Left forelimb (tissue), 1 donor: ENCODE measurements around the gene AQP12B.

Experiments
- DNase-seq: peaks from one replicate; pipeline ENCODE4 v3.0.0-alpha.2; 2018; ENCODE audit warnings: low spot score

AQP12B gene

DNA sequence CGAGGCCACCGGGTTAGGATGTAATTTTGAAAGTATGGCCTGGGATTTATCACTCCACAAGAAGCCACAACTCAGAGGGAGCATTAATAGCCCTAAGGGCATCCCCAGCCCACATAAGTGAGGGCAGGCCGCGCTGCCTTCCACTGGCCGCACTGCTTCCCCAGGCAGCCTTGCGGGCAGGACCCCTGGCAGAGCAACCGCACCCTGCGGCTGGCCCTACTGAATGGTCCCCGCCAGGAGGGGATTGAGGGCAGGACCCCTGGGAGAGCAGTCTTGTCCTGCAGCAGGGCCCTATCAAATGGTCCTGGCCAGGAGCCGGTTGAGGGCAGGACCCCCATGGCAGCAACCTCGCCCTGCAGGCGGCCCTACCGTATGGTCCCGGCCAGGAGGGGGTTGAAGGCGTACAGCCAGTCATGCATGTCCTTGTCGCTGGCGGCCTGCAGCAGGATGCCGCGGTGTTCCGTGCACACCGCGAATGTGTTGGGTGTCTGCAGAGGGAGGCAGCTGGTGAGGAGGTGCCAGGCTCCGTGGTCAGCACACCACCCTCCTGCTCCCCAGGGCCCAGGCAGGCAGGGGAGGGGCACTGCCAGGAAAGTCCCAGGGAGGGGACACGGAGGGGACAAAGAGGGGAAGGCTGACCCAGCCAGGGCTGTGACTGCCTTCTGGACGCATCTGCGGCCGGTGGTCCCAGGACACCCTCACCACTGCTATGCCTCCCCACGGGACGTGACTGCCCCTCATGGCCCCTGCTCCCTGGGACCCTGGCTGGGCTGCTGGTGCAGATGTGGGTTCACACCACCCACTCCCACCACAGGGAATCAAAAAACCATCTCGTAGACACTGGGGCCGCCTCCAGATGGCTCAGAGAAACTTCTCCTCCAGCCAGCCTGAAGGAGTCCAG lies 35.2 kb upstream of the AQP12B start:
- no peak for DNase-seq

DNA sequence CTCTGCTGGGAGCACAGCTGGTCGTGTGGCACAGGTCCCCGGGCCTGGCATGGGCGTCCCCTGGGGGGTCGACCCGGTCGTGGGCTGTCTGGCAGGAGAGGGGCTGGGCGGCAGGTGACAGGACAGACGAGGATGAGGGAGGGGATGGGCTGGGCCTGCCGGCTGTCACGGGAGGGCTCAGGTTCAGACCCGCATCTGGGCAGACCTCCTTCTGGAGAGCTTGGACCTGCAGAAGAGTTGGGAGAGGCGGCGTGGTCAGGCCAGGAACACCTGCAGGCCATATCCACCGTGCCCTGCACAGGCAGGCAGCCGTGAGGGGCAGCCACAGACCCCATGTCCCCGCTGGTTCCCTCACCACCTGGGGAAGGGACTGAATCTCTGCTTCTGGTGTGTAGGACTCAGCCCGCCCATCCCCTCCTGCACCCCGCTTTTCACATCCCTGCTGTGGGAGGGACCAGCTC lies 34.5 kb upstream of the AQP12B start:
- no peak for DNase-seq

DNA sequence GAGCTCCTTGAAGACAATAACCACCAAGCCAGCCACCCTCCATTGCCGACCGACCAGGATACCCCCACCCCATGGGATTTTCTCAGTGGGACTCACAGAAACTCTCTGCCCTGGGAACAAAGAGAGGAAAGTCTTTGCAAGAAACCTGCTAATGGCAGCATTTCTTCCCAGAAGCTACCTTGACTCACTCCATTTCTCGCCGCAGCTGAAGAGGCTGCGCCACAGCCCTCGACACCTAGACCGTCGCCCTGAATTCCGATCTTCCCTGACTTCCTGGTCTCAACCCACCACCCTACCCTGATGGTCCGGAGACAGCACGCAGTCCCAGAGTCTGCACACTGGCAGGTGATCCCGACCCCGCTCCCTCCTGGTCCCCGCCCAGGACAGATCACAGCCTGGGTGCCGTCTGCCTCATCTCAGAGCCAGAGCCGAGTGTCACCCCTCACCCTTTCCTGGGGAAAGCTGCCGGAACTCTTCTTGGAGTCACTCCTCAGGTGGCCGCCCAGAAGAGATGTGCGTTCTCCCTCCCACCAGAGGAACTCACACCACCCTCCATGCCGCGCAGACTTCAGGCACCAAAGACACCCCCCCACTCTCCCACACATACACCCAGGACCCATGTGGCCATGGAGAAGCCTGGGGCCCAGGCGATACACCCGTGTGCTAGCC lies 33.6 kb upstream of the AQP12B start:
- DNase-seq: no peak

DNA sequence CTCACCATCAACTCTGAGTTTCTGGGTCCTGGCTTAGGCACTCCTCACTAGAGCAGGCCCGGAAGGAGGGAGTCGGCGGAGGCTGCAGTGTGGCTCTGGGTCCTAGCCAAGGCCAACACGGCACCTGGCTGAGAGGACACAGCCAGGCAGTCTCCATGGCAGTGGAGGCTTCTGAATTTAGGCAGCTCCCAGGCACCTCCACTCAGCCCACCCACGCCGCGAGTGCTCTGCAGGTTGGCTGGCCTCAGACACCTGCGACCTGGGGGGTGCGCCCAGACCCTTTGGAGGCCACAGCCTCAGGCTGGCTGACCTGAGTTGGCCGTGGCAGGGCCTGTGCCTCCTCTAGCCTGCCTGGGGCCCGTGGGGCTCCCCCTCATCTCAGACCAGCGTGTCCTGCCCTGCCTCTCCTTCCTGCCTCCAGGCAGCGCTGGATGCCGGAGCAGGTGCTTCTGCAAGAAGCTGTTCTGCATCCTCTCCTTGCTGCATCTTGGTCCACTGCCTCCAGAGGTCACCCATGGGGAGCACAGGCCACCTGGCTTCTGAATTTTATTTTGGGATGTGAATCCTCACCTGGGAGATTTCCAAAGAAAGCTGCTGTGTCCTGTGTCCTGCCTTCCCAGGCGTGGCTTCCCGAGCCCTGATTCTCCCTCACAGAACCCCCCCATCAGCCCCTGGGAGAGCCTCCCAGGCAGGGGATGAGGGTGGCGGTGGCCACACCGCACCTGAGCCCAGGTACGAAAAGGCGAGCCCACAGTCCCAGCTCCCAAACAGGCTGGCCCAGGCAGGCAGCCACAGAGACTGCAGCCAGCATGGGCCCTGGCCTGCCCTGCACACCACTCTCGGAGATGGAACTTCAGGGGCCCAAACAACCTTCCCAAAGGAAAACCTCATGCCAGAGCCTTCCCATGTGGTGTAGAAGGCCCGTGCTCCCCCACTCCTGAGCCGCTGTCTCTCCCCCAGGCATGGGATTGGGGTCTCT lies 32.4 kb upstream of the AQP12B start:
- DNase-seq: no peak

DNA sequence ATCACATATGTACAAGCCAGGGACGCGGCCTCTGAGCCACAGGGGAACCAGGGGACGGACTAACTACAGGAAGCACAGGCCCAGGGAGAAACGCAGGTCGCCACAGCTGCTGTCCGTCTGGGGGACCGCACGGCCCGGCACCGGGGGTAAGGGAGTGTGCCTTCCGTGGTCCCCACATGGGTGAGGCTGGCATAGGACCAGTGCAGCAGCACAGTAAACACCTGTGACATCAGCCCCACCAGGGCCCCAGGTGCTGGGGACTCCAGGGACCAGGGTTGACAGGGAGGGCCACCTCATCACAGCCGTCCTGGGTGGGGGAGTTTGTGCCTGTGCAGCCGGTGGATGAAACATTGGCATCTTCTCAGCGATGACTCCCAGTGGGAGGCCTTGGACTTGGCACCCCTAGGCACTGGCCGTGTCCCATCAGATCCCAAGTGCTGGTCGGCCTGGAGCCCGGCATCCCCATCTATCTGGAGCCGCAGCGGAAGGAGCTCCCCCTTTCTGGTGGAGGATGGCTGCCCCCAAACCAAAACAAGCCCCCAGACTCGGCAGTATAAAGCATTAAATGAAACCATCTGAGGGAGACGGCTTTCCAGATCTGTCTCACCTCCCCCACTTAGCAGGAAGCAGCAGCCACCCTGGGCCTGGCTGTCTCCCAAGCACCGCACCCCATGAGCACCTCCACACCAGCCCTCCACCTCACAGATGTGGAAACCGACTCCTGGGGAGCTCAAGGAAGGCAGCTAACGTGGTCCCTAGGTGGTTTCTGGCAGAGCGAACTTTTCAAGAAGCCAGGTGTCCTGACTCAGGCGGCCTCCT lies 31.5 kb upstream of the AQP12B start:
- no peak for DNase-seq

DNA sequence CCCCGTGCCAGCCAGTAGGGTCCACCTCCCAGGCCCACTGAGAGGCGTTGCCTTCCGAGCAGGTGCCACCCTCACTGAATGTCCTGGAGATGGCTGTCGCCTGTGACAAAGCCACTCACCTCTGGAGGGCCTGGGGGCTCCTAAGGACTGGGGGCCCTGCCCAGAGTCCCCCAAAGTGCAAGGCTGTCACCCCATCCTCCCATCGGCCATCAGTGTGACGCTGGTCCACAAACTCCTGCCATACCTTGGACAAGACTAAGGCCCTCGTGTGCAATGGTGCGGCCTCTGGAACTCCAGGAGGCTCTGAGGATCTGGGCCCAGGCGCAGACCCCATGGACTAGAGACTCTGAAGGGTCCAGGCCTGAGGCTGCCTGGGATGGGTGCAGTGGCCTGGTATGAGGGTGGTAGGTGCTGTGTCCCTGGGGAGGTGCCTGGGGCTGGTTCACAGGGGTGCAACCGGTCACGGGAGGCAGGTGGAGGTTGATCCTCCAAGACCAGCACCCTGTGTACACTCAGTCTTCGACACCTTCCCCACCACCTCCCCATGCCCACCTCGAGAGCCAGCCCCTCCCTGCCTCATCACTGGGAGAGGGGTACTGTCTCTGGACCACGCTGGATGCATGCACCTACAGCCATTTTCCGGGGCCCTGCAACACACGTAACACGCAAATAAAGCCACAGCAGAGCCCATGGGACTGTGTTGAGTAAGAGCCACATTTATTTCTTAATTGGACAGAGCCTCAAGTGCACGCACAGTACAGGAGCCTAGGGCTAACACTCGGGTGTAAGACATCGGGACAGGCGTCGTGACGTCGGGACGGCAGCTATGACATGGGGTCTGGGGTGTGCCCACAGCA lies 30.6 kb upstream of the AQP12B start:
- DNase-seq: no peak

DNA sequence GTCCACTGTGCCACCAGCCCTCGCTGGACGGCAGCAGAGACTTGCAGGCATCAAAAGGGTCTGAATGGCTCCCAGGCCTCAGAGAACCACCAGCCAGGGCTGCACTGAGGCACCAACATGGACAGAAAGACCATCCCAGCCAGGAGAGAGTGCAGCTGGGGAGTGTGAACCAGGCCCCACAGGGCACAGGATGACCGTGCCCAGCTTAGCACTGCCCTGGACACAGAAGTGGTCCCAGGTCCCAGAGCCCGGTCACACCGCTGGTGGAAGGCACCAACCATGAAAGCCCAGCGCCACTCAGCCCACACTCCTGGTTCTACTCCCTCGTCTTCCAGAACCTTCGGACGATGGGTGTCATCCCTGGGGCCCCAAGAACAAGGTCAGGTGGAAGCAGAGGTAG lies 29.4 kb upstream of the AQP12B start:
- DNase-seq: no peak

DNA sequence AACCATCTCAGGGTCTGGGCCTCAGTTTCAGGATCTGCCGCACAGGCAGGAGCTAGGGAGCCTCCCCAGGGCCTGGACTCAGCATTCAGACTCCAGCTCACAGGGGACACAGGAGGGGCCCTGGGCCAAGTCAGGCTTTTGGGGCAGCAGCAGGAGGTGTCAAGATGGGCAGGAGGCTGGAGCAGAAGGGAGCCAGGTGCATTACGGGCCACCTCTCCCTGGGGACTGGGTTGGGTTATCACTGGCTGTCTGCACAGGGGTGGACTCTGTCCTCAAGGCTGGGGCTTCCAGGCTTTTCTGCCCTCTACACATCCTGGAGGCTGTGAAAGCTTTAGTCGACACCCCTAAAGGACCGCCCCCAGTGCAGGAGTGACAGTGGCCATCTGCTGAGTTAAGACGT lies 29.0 kb upstream of the AQP12B start:
- no peak for DNase-seq

DNA sequence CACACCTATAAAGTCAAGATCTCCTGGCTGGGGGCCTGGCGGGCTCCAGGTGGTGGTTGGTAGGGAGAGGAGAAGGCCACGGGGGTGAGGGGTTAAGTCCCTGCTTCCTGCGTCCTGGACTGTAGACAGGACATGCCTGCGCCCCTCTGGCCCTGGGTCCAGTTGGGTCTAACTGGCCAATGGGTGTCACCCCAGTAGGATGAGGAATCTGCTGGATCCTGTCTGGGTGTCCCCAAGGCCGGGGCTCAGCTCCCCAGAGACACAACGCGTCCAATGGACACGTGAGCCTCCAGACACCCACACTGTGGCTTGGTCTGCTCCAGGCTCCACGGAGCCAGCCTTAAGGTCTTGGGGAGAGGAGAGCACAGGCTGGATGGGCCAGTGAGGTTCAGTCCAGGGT lies 28.6 kb upstream of the AQP12B start:
- DNase-seq: no peak

DNA sequence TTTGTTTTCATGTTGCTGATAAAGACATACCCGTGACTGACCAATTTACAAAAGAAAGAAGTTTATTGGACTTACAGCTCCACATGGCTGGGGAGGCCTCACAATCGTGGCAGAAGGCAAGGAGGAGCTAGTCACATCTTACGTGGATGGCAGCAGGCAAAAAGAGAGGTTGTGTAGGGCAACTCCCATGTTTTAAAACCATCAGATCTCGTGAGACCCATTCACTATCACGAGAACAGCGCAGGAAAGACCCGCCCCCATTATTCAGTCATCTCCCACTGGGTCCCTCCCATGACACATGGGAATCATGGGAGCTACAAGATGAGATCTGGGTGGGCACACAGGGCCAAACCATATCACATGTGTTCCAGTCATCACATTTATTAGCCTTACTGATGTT lies 25.8 kb upstream of the AQP12B start:
- no peak for DNase-seq

DNA sequence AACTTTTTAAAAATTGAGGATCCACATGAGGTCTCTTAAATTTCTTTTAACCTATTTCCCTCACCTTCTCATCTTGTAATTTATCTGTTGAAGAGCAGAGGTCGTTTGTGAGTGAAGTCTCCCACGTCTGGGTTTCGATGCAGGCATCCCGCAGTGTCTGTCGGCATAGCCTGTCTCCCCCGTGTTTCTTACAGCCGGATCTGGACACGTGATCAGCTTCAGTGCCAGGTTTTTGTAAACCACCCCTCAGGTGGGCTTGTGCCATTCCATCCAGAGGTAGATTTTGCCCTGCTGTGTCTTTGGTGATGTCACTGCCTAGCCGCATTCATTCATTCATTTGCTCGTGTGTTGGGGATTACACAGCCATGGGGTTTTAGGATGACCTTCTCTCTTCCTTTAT lies 25.1 kb upstream of the AQP12B start:
- no peak for DNase-seq

DNA sequence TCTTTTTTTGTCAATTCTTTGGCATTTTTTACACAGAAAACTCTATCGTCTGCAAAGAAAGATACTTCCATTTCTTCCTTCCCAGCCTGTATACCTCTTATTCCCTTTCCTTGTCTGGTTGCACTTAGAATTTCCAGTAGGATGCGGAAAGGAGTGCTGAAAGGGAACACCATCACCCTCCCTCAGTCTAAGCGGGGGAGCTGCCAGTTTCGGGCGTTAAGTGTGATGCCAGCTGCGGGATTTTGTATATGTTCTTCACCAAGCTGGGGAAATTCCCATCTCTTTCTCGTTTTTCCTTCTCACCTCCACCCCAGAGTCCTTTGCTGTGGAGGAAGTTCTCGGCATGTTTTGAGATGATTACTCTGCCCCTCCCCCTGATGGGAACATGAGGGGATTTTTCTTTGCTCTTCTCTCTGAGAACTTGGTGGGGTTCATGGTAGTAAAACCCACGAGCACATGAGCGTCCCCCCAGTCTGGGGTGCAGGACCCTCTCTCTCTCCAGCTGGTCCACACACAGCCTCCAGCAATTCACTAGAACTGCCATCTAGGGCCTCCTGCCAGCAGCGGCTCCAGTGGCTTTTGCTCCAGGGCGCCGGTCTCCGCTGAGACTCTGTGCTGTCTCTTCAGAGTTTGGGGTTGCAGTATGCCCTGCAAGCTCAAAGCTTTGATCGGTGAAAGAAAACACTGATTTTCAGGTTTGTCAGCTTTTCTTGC lies 24.5 kb upstream of the AQP12B start:
- DNase-seq: no peak

DNA sequence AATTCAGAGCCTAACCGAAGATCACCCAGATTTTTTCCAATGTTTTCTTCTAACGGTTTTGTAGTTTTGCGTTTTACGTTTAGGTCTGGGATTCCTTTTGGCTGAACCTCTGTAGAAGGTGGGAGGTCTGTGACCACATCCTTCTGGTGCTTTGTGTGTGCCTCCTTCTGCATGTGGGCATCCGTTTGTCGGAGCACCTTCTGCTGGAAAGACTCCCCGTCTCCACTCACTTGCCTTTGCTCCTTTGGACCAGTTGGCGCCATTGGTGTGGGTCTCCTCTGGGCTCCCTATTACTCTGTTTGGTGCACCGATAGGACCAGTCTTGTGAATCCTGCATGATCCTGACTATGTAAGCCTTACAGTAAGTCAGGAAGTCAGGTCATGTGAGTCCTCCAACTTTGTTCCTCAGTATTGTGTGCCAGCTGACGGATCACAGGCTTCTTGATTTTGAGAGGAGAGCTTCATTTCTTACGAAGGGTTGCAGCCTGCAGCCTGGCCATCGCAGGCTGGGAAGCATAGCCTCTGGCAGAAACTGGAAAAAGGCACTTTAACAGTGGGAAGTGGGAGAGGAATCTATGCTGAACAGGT lies 22.6 kb upstream of the AQP12B start:
- no peak for DNase-seq

DNA sequence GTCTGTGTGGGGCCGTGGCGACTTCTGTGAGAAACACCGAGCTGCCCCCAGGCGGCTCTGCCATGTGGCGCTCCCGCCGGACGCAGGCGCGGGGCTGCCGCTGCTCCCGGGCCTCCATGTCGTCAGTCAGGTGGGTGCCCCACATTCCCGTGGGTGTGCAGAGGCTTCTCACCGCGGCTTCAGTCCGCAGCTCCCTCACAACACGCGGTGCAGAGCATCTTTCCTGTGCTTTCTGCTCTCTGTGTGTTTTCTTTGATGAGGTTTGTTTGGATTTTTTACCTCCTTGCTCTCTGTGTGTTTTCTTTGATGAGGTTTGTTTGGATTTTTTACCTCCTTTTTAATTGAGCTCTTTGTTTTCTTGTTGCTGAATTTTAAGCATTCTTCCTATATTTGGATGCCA lies 22.0 kb upstream of the AQP12B start:
- DNase-seq: no peak

DNA sequence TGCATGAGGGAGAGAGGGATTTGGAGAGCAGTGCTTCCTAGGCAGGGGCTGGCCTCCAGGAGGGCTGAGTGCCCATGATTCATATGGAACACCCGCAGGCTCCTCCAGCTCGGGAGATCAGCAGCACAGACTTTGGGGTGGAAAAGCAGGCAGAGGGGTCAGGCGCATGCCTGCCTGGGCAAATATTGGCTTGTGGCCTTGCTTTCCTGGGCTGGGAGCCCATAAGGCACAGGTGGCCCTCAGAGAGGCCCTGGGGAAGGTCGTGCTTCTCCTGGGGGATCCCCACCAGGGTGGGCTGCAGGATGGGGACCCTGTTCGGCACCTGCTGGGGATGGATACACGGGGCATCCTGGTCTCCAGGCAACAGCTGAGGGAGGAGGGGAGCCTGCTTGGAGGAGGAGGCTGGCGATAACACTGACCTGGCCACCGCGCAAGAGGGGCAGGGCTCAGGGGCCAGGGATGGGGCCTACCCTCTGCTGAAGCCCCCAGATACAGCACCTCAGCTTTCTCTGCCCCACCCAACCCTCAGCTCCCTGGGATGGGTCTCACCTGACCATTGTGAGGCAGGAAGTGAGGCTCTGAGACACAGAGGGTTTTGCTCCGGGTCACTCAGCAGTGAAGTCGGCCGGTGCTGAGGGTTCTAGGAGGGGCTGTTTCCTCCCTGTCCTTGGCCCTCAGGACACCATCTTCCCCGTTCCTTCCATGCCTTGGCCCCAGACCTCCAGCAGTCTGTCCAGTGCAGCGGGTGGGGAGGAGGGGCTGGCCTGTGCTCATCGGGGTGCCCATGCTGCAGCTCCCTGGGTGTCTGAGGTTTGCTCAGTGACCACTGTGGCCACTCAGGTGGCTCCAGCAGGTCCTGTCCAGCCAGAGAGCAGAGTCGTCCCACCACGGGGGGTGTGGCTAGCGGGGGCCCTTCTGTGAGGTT lies 21.0 kb upstream of the AQP12B start:
- no peak for DNase-seq

DNA sequence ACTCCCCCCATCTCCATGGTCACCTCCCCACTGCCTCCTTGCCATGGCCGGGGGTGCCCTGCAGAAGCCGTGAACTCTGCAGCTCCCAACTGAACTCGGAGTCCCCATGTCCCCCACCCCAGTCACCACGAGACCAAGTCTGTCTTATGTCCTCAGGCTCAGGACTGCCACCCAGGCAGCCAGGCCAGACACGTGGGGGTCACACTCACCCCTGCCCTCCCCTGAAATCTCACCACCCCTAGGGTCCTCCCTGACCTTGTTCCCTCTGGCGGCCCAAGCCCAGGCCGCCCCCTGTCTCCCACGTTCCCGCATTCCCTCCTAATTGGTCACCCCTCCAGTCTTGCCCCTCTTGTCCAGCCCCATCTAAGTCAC lies 19.9 kb upstream of the AQP12B start:
- DNase-seq: no peak

DNA sequence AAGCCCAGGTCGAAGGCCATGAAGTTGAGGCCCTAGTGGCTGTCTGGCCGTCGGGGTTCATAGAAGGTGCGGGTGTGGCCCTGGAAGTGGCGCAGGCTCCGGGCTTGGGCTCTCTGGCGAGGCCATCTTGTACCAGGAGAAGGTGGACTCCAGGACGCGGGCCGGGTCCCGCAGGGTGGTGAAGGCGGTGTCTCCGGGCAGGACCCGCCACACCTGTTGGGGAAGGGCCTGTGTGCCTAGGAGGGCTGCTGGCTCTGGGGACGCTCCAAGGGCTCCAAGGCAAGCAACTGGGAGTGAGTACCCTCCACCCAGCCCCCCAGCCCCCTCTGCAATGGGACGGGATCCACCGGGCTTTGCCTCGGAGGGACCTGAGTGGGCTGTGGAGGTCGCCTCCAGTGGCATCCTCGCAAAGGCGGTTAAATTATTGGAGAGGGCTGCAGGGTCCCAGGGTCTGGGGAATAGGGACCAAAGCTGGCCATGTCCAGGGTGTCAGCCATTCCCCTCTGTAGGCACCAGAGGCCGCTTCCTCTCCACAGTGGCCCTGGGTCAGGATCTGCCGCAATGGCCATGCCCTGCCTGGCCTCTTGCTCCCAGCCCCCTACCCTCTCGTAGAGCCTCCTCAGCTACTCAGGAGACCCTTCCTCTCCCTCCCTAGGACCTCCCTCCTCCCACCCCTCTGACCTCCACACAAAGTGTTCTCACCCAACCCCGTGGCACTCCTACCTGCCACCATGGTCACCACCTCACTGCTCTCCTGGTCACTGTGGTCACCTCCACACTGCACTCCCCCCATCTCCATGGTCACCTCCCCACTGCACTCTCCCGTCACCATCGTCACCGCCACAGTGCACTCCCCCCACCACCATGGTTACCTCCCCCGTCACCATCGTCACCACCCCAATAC lies 19.3 kb upstream of the AQP12B start:
- DNase-seq: no peak
